Ecto neural progenitor cell (in vitro differentiated cells): Measurements from ENCODE around the gene MCM3AP.

Experiments used
- DNase-seq: peaks from one replicate; pipeline ENCODE4 v3.0.0-alpha.2; 2018; ENCODE audit warnings: low spot score

Gene MCM3AP

DNA sequence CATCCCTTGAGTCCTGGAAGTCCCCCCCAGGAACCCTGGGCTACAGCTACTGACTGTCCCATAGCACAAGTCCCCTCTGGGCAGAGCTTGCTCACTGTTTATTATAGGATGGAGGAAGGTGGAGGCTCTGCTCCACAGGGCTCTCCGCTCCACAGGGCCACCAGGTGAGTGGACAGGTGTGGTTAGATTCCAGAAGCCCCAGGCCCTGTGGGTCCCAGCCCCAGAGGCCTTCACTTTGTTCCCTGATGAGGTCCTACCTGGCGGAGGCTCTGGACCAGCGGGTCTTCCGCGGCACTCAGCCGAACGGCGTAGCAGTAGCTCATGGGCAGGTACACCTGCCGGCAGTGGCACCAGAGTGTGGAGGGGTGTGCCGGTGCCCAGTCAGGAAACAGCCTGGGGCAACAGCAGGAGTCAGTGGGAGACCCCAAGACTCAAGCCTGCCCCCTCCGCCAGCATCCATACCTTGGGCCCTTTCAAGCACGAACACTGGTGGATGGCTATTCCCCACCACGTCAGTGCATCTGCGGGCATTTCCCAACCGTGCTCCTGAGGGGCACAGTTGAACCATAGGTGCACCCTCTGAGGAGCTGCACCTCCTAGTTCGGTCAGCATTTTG is 69.2 kb downstream of the MCM3AP start:
- no peak for DNase-seq

DNA sequence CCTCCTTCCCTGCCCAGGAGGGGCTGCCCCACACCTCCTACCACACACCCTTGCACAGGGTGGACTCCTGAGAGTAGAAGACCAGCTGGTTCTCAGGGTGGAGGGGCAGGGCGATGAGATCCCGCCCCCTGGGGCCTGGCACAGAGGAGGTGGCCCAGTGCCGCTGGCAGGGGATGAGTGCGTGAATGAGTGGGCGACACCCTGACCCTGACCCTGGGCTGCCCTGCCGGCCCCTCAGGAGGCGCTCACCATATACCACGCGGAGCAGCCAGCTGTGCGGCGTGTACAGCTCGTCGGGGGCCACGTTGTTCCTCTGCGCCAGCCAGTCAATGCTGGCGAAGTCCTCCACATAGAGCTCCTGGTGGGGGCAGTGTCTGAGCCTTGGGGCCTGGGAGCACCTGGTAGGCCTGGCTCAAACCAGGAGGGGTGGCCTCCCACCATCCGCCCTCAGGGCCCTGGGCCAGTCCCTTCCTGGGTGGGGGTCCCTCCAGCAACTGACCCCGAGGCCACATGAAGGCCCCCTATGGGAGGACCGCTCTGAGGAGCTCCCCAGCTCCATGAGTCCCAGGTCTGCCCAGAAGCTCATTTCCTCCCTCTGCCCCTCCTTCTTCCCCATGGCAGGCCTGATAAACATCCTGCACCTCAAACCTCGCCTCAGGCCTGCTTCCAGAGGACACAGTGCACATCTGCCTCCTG is 69.8 kb downstream of the MCM3AP start:
- DNase-seq: no peak

GRCh38 chr21:46214478-46215340 is 70.7 kb downstream of the MCM3AP start:
- DNase-seq: no peak

DNA sequence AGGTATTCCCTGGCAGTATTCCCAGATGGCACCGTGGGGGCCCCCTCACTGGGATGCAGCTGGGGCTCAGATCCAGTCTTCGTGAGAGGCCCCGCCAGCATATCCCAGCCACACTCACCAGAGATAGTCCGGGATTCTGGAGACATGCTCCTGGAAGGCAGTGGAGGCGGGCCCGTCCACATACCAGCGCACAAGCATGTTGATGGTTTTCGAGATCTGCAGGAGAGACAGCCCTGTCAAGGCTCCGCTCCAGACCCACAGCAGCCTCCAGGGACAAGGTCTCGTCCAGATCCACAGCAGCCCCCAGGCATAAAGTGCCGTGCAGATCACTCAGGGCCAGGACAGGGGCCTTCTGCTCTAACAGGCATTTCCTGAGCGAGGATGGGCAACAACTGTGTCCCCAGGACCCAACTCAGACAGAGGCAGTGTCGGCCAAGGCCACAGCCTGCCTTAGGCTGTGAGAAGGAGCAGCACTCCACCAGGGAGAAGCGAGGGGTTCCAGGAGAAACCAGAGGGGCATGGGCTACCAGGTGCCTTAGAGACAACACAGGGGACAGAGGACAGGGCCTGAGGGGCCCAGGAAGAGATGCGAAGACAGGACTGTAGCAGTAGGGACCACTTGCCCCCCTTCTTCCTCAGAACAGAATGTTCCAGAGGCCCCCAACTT is 71.7 kb downstream of the MCM3AP start:
- no peak for DNase-seq

GRCh38 chr21:46212721-46213484 is 72.5 kb downstream of the MCM3AP start:
- DNase-seq: no peak

DNA sequence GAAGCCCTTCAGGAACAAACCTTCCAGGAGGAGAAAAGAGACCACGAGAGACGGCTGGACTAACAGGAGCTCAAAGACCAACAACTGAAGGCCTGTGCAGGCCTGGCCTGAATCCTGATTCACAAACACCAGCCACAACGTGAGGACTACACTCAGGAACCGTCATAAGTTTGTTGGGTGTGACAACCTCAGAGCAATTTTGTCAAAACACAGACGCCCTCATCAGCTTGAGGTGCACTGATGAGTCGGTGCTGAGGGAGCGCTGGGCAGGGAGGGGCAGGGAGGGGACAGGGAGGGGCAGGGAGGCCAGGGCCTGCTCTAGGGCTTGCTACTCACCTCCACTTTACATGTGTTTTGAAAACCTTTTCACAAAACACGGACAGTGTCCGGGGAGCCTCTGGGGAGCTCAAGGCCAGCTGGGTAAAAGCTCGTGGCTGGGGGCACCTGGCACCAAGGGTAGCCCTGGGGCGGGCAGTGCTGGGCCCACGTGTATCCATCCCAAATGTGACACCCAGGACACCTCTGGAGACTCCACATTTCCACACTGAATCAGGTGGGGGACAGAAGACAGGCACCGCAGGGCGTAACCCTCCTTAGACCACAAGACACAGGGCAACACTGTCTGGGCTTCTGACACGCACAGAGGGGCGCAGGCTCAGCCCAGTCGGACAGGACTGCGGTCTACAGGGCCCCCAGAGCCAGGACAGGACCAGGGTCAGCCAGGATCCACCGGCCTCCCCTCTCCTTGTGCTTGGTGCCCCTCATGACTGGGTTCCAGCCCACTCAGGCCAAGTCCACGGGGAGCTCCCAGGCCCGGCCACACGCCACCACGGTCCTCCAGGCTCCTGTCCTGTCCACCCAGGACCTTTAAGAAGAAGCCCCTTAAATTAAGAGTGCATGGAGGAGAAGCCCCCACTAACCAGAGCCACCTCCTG is 73.4 kb downstream of the MCM3AP start:
- no peak for DNase-seq

DNA sequence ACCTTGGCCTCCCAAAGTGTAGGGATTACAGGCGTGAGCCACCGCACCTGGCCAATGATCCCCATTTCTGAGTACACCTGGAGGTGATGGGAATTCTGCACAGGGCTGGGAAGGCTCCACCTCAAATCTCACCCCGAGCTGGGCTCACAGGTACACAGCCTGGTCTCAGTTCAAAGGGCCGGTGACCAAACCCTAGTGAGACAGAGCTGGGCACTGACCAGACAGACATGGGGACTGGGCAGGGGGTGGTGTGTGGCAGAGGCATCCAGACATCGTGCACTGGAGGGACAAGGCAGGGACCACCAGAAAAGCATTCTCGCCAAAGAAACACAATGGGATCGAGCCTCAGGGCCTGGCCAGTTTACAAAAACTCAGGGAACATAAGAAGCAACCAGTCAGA is 74.0 kb downstream of the MCM3AP start:
- no peak for DNase-seq

- no peak for DNase-seq
Observed at GRCh38 chr21:46210378-46211136, 74.9 kb downstream of the MCM3AP start.

DNA sequence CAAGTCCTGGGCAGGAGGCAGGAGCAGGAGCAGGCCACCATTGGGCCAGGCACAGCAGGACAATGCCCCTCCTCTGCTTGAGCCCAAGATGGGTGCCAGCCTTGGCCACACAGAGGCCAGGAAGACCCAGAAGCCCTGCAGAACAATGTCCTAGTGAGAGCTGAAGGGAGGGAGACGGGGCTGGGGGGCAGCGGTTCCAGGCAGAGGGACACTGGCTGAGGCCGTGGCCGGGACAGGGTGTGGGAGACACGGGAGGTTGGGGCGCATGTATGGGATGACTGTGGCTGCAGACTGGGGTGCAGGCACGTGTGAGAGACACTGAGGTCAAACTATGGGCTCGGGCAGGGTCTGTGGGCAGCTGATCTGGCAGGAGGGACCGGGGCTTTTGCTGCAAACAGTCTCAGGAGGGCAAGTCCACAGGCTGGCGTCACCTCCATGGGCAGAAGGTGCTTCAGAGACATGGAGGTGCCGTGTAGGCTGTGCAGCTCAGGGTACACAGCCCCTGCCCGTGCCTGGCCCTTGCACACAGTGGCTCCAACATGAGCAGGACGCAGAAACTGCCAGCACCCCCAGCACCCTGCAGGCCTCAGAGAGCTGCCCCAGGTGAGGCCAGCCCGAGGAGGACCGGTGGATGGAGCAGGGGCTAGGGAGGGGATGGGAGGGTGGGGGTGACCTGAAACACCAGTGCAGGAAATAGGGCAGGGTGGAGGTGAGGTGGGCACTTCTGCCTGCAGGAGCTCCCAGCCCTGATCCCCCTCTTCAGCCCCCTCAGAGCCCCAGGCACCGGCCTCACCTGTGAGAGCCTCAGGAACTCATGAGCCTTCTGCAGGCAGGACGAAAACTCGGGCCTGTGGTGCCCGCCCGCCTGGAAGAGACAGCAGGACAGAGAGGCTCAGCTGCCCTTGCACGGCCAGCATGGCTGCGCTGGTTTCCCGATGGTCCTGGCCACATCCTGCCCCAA is 76.4 kb downstream of the MCM3AP start:
- DNase-seq: no peak

- no peak for DNase-seq
Observed at GRCh38 chr21:46207920-46208591, 77.4 kb downstream of the MCM3AP start.

- no peak for DNase-seq
Observed at GRCh38 chr21:46207006-46207919, 78.1 kb downstream of the MCM3AP start.

DNA sequence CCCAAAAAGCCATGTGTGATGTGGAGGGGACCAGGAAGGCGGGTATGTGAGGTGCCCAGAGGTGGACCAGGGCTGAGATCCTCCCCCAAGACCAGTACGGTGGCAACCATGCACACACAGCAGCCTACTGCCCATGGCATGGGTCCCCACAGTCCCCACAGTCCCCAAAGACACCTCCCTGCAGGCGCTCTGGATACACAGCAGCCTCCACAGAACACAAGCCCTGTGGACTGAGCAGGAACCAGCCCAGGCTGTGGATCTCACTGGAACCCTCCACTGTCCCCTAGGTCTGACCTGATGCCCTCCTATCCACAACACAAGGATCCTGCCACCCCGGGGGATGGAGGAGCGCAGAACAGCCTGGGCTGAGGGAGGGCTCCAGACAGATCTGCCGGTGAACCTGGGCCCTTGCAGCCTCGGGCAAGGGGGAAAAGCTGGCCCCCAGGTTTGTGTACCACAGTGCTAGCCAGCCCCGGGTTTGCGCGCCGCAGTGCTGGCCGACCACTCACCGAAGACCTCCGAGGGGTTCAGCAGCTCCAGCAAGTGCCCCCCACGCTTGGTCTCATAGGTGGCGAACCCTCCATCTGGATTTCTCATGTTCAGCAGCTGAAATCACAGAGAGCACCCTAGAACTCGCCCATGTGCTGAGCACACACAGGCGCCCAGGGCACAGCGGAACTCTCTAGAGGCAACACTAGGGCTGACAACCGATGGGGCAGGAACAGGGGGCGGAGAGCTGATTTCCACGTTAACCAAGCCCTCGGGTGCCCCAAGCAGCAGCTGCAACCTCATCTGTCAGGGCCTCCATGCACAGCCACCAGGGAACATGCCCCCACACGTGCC is 79.0 kb downstream of the MCM3AP start:
- DNase-seq: no peak

GRCh38 chr21:46205766-46206162 is 79.6 kb downstream of the MCM3AP start:
- DNase-seq: no peak

DNA sequence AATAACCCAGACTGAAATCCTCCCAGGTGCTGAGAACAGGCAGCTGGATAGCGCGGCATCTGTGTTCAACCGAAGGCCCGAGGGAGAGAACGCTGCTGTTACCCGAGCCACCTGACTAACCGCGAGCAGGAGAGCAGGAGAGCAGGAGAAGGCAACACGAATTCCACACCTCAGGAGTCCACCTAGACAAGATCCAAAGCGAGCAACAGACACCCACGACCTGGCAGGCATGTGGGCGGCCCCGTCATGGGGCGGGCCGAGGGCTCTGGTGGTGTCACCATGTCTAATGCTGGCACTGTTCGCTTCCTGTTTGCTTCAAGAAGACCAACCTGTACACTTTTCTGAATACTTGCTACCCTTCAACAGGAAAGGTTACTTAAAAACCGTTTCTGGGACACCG is 80.2 kb downstream of the MCM3AP start:
- no peak for DNase-seq

GRCh38 chr21:46203203-46203600 is 82.2 kb downstream of the MCM3AP start:
- no peak for DNase-seq

- DNase-seq: no peak
Observed at GRCh38 chr21:46202592-46203202, 82.7 kb downstream of the MCM3AP start.
